Parathyroid adenoma (tissue), 2 donors: Measurements from ENCODE around the gene MAK.
"Not testable (repeated sequence)": the region's sequence is repeated elsewhere in the genome, so short reads cannot be mapped to it uniquely, and the experiment has no call there.

Experiments used
- H2AFZ ChIP-seq: fragments of 300-600 bp; sonication (generic); one replicate; pipeline ENCODE4 v1.7.0; 2017; ENCODE audit warnings: antibody characterized with exemption, mild to moderate bottlenecking
- H3K27ac ChIP-seq: fragments of 300-600 bp; sonication (generic); one replicate; pipeline ENCODE4 v1.7.0; 2017
- H3K27me3 ChIP-seq: fragments of 300-600 bp; sonication (generic); one replicate; pipeline ENCODE4 v1.7.0; 2017; ENCODE audit warnings: low read length; ENCODE audit not compliant: control insufficient read depth, insufficient read depth
- H3K36me3 ChIP-seq: fragments of 300-600 bp; sonication (generic); one replicate; pipeline ENCODE4 v1.7.0; 2017; ENCODE audit warnings: low read length; ENCODE audit not compliant: control insufficient read depth, insufficient read depth
- H3K4me1 ChIP-seq: fragments of 300-600 bp; sonication (generic); one replicate; pipeline ENCODE4 v1.7.0; 2017; ENCODE audit warnings: control low read depth
- H3K4me2 ChIP-seq: fragments of 300-600 bp; sonication (generic); one replicate; pipeline ENCODE4 v1.7.0; 2017; ENCODE audit warnings: low read length
- H3K4me3 ChIP-seq: fragments of 300-600 bp; sonication (generic); one replicate; pipeline ENCODE4 v1.7.0; 2017; ENCODE audit warnings: low read depth, low read length
- H3K79me2 ChIP-seq: fragments of 300-600 bp; sonication (generic); one replicate; pipeline ENCODE4 v1.7.0; 2017; ENCODE audit warnings: control low read depth
- H3K9ac ChIP-seq: fragments of 300-600 bp; sonication (generic); one replicate; pipeline ENCODE4 v1.7.0; 2017; ENCODE audit warnings: mild to moderate bottlenecking
- H3K9me3 ChIP-seq: fragments of 300-600 bp; sonication (generic); one replicate; pipeline ENCODE4 v1.7.0; 2017; ENCODE audit warnings: low read length; ENCODE audit not compliant: control insufficient read depth
- TF ChIP-seq, protein P1 (sequence below): fragments of 300-600 bp; sonication (generic); IDR thresholded peaks from one replicate; pipeline ENCODE4 v1.7.0; 2017; ENCODE audit warnings: antibody characterized with exemption, mild to moderate bottlenecking
- donor health status: primary hyperparathyroidism.

MAK gene

DNA sequence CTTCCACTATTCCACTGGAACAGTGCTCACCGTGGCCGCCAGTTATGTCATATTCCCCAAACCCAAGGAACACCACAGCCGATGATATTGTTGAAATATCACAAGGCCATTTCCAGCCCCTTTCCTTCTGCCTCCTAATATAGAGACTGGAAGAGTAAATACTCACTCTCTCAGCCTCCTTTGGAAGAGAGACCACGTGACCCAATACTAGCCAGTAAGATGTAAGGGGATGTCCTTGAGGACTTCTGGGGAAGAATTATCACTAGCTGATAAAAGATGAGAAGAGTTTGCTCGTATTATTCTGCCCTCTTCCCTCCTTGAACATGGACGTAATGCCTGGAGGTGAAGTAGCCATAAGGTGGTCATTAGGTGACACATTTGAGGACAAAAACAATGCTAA, 13.5 kb downstream of the MAK start:
- Histone ChIP-seq H3K79me2 (peaks cover 13% of the 10 kb centered on the region), H3K4me1 (no peaks in the 10 kb centered on the region), H3K4me2 (no peak overlapping the region), H3K9ac (no peak overlapping the region), H3K36me3 (no peaks in the 10 kb centered on the region), H3K4me3 (no peak overlapping the region), H2AFZ (no peak overlapping the region), H3K27me3 (no peaks in the 10 kb centered on the region), H3K9me3 (no peaks in the 10 kb centered on the region), H3K27ac (no peak overlapping the region)
- TF ChIP-seq, protein P1, sequence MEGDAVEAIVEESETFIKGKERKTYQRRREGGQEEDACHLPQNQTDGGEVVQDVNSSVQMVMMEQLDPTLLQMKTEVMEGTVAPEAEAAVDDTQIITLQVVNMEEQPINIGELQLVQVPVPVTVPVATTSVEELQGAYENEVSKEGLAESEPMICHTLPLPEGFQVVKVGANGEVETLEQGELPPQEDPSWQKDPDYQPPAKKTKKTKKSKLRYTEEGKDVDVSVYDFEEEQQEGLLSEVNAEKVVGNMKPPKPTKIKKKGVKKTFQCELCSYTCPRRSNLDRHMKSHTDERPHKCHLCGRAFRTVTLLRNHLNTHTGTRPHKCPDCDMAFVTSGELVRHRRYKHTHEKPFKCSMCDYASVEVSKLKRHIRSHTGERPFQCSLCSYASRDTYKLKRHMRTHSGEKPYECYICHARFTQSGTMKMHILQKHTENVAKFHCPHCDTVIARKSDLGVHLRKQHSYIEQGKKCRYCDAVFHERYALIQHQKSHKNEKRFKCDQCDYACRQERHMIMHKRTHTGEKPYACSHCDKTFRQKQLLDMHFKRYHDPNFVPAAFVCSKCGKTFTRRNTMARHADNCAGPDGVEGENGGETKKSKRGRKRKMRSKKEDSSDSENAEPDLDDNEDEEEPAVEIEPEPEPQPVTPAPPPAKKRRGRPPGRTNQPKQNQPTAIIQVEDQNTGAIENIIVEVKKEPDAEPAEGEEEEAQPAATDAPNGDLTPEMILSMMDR = no peak

DNA sequence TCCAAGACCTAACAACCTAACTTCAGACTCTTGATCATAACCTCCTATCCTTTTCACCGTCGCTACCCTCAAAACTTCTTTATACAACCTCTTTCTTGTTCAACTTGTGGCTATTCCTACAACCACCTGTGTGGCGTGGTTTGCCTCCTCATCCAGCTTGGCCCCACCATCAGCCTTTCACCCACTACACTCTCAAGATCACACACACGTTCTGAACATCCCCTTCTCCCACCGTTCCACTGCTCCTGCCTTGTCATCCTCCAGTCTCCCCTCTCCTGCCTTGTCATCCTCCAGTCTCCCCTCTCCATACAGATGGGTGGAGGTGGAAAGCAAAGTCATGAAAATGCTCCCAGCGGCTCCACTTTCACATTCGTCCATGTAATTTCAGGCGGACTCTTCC, 14.0 kb downstream of the MAK start:
- H3K36me3 ChIP-seq = no peaks in the 10 kb centered on the region
- no peak overlapping the region for H2AFZ ChIP-seq
- H3K27me3 ChIP-seq = no peaks in the 10 kb centered on the region
- no peak overlapping the region for H3K9ac ChIP-seq
- H3K4me3 ChIP-seq = no peak overlapping the region
- H3K4me1 ChIP-seq = no peaks in the 10 kb centered on the region
- TF ChIP-seq, protein P1 = no peak
- H3K4me2 ChIP-seq = no peak overlapping the region
- no peak overlapping the region for H3K27ac ChIP-seq
- H3K79me2 ChIP-seq = peaks cover 13% of the 10 kb centered on the region
- H3K9me3 ChIP-seq = no peaks in the 10 kb centered on the region

DNA sequence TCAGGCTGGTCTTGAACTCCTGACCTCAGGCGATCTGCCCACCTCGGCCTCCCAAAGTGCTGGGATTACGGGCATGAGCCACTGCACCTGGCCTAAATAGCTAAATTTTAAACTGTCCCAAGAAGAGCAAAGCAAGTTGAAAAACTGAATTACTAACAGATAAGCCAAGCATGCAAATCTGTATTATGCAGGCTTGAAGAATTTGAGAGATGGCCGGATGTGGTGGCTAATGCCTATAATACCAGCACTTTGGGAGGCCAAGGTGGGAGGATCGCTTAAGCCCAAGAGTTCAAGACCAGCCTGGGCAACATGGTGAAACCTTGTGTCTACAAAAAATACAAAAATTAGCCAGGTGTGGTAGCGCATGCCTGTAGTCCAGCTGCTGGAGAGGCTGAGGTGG, 24.2 kb downstream of the MAK start:
- H3K4me3 ChIP-seq, H3K27ac ChIP-seq, H3K79me2 ChIP-seq, H3K9me3 ChIP-seq, H3K4me2 ChIP-seq, H3K36me3 ChIP-seq, H2AFZ ChIP-seq, H3K4me1 ChIP-seq, H3K9ac ChIP-seq, H3K27me3 ChIP-seq: not testable (repeated sequence)

DNA sequence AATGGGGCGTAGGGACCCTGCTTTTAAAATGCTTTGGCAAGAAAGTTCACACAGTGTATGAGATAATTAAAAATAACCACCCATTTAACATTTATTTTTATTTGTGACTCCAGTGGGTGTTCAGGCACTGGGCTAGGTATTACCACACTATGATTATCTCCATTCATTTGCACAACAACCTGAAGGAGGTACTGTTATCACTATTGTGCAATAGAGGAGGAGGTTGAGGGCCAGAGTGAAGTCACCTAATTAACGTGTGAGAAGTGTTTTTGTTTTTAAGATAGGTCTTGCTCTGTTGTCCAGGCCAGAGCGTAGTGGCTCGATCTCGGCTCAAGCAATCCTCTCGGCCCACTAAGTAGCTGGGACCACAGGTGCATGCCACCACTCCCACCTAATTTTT, 29.2 kb downstream of the MAK start:
- H3K4me1 ChIP-seq = no peaks in the 10 kb centered on the region
- H3K4me3 ChIP-seq = no peak overlapping the region
- H3K4me2 ChIP-seq = no peak overlapping the region
- H3K27ac ChIP-seq = no peak overlapping the region
- H3K79me2 ChIP-seq = no peaks in the 10 kb centered on the region
- no peak overlapping the region for H2AFZ ChIP-seq
- no peaks in the 10 kb centered on the region for H3K9me3 ChIP-seq
- no peaks in the 10 kb centered on the region for H3K27me3 ChIP-seq
- TF ChIP-seq, protein P1 = no peak
- H3K36me3 ChIP-seq = no peaks in the 10 kb centered on the region
- H3K9ac ChIP-seq = no peak overlapping the region

DNA sequence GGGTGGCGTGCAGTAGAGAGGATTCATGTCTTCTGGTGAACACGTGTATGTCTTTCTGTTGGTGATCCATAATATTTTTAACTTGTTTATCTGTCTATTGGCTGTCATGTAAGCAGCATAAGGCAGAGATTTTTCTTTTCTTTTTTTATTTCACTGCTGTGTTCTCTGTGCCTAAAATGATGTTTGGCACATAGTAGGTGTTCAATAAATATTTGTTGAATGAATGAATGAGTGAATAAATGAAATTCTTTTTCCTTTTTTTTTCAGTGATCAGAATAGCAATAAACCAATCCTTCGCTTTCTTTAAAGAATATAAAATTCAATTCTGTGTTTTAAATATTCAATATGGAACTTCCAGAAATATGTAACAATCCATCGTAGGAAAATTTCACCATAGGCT, 30.0 kb downstream of the MAK start:
- TF ChIP-seq, protein P1 = no peak
- no peaks in the 10 kb centered on the region for H3K4me1 ChIP-seq
- no peak overlapping the region for H2AFZ ChIP-seq

More for the DNA sequence above, 30.0 kb downstream of the MAK start:
- no peak overlapping the region for H3K4me3 ChIP-seq
- no peak overlapping the region for H3K4me2 ChIP-seq
- H3K36me3 ChIP-seq = no peaks in the 10 kb centered on the region
- H3K27ac ChIP-seq = no peak overlapping the region
- H3K9ac ChIP-seq = no peak overlapping the region
- no peaks in the 10 kb centered on the region for H3K9me3 ChIP-seq
- no peaks in the 10 kb centered on the region for H3K27me3 ChIP-seq
- H3K79me2 ChIP-seq = no peaks in the 10 kb centered on the region
